MM.1S (cell line): Measurements from ENCODE around the gene SHROOM3.

ENCODE experiments used
- CTCF ChIP-seq: fragments of 300-600 bp; sonication (generic); IDR thresholded peaks from 2 replicates; pipeline ENCODE4 v1.5.1; 2016; ENCODE audit warnings: antibody characterized with exemption, low read length, mixed read lengths
- EZH2 ChIP-seq: fragments of 300-600 bp; sonication (generic); optimal IDR thresholded peaks from 2 replicates; pipeline ENCODE3; 2017; ENCODE audit warnings: low read depth, mild to moderate bottlenecking, antibody characterized with exemption, low read length, mixed read lengths

GRCh38 chr4:76831711-76832373 is 396.8 kb downstream of the SHROOM3 start:
- TF ChIP-seq EZH2 (no peak), CTCF (no peak)
